ENCODE results near the gene BBX.

The BBX gene

GRCh38 chr3:107810171-107811071 lies 287.7 kb downstream of the BBX start:
- Histone ChIP-seq H3K36me3 (0 out of 2 replicates have a peak, but pooled peaks cover 3% of the 10 kb centered on the region), H3K4me1 (no peaks in the 10 kb centered on the region), H3K27me3 (no peaks in the 10 kb centered on the region), H3K4me3 (ENCODE audit: low read depth, low read length) (no peak overlapping the region), H3K9me3 (no peaks in the 10 kb centered on the region)
- no peak for TF ChIP-seq CTCF (IDR thresholded peaks at IDR 0.05; ENCODE audit: low read depth, low read length)
- DNase-seq = no peak

DNA sequence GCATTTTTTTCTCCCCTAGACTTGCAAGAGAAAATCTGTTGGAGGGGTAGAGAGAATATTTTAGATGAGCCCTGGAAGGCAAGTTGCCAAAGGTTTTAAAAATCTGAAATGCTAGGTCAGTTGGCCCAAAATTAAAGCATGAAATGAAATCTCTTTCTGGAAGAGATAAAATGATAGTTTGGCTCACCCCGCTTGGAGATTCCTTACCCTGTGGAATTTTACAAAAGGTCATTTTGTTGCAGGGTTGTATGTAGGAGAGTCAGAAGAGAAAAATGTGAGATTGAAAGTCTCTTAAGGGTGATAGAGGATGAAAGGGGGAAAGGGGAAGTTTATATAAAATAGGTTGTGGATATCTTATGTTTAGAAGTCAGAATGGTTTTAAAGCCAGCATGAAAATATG lies 290.3 kb downstream of the BBX start:
- Histone ChIP-seq H3K4me1 (no peaks in the 10 kb centered on the region), H3K36me3 (no peaks in the 10 kb centered on the region), H3K4me3 (ENCODE audit: low read depth, low read length) (no peak overlapping the region), H3K27me3 (no peaks in the 10 kb centered on the region), H3K9me3 (no peaks in the 10 kb centered on the region)
- no peak for TF ChIP-seq CTCF (IDR thresholded peaks at IDR 0.05; ENCODE audit: low read depth, low read length)
- DNase-seq = no peak

DNA sequence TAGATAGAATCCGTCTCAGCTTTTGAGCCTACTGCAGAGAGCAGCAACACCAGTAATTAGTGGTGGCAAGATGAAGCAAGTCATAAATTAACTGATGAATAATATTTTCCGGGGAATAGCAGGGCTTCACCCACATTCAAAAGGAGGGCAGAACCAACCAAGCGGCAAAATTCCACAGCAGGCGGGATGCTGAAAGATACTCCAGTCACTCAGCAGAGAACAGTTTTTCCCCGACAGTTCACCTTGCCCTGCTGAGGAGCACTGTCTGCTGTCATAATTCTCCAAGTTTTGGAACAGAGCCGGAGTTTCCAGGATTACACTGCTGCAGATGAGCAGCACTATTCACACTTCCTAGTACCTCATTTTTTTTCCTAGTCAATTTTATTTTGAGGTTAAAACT lies 293.3 kb downstream of the BBX start:
- DNase-seq = no peak
- Histone ChIP-seq H3K9me3 (no peaks in the 10 kb centered on the region), H3K4me1 (no peaks in the 10 kb centered on the region), H3K27me3 (no peaks in the 10 kb centered on the region), H3K4me3 (ENCODE audit: low read depth, low read length) (no peak overlapping the region), H3K36me3 (no peaks in the 10 kb centered on the region)
- no peak for TF ChIP-seq CTCF (IDR thresholded peaks at IDR 0.05; ENCODE audit: low read depth, low read length)

DNA sequence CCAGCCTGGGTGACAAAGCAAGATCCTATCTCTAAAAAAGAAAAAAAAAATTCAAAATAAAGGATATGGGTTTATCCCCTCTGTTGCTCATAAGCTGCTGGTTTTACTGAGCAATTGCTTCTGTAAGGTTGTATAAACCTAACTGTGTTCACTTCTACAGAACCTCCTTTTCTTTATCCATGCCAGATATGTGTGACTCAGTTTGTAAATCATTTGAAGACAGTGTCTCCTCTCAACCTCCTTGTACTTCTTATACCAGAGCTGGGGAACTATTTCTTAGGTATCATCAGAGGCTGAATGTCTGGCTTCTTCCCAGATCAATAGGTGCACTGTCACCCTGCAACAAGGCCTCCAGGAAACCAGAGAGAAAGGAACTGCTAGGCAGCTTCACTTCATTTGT lies 294.3 kb downstream of the BBX start:
- Histone ChIP-seq H3K4me1 (no peaks in the 10 kb centered on the region), H3K27me3 (no peaks in the 10 kb centered on the region), H3K9me3 (no peaks in the 10 kb centered on the region), H3K4me3 (ENCODE audit: low read depth, low read length) (no peak overlapping the region), H3K36me3 (no peaks in the 10 kb centered on the region)
- DNase-seq = no peak
- no peak for TF ChIP-seq CTCF (IDR thresholded peaks at IDR 0.05; ENCODE audit: low read depth, low read length)

- Histone ChIP-seq H3K4me1 (no peaks in the 10 kb centered on the region), H3K27me3 (no peaks in the 10 kb centered on the region), H3K9me3 (no peaks in the 10 kb centered on the region), H3K4me3 (ENCODE audit: low read depth, low read length) (no peak overlapping the region), H3K36me3 (no peaks in the 10 kb centered on the region)
- no peak for TF ChIP-seq CTCF (IDR thresholded peaks at IDR 0.05; ENCODE audit: low read depth, low read length)
- no peak for DNase-seq
Observed at GRCh38 chr3:107818025-107818424, 295.3 kb downstream of the BBX start.

- no peak overlapping the region for H3K4me3 ChIP-seq (ENCODE audit: low read depth, low read length)
- no peak for TF ChIP-seq CTCF (IDR thresholded peaks at IDR 0.05; ENCODE audit: low read depth, low read length)
Observed at GRCh38 chr3:107819656-107820055, 296.9 kb downstream of the BBX start.

More at GRCh38 chr3:107819656-107820055, 296.9 kb downstream of the BBX start:
- H3K27me3 ChIP-seq = no peaks in the 10 kb centered on the region
- H3K4me1 ChIP-seq = no peaks in the 10 kb centered on the region
- H3K9me3 ChIP-seq = no peaks in the 10 kb centered on the region
- no peak for DNase-seq
- H3K36me3 ChIP-seq = no peaks in the 10 kb centered on the region

All from BE2C (cell line).